GM10847 (cell line): ENCODE results near the gene SAG.

ENCODE experiments used
- POLR2A ChIP-seq: IDR thresholded peaks from 2 replicates; pipeline ENCODE4 v1.6.1; 2011; ENCODE audit not compliant: insufficient read length; ENCODE audit errors: extremely low read depth

The SAG gene

GRCh38 chr2:233312874-233313273 lies 5.3 kb downstream of the SAG start:
- TF ChIP-seq POLR2A, result no peak

DNA sequence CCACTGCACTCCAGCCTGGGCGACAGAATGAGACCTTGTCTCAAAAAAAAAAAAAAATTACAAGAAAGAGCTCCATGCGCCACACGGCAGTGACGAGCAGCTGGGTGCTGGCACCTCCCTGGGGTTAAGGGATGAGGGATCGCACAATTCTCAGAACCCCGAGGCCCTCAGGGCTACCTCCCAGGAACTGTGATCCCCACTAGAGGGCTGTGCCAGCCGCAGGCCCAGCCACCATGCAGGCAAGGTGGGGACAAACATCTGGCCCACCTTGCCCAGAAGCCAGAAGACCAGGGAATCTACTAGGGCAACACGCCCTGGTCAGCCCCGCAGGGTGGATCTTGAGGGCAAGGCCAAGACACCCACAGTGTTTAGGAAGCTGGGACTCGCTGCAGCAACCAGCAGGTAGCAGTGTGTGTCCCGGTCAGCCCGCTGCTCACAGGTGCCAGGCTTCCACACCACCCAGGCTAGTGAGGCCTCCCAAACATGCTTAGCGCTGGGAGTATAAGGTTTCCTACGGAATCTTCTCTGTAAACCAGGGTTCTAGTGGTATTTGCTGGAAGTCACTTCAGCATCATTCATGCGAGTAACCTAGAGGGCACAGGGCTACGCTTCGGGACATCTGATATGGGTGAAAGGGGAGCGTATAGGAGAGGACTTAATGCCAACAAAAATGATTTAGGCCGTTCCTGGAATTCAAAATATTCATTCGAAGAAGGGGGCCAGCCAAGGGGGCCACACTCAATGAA lies 6.7 kb downstream of the SAG start:
- TF ChIP-seq POLR2A, result no peak

DNA sequence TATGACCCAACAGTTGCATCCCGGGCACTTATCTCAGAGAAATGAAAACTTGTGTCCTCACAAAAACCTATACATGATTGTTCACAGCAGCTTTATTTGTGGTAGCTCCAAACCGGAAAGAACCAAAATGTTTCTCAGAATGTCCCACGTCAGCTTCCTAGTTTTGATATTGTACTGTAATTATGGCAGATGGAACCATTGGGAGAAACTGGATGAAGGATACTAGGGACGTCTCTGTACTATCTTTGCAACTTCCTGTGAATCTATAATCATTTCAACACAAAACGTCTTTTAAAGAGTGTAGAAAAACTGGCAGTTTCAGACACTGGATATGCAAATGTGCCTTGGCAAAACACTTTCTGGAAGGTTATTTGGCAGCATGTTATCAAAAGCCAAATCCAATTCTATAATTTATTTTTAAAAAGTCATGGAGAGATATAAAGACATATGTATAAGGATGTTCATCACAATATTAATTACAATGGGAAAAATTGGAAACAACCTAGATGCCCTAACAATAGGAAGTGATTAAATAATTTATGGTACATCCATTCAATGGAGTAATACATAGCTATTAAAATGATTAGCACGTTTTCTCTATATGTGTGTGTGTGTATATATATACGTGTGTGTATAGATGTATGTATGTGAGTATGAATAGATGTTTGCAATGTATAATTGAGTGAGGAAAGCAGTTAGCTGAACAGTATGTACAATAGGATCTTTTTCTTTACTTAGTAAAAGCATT lies 9.8 kb downstream of the SAG start:
- TF ChIP-seq POLR2A, result no peak

- TF ChIP-seq POLR2A, result no peak
Measured at GRCh38 chr2:233319256-233319655, 11.6 kb downstream of the SAG start.

DNA sequence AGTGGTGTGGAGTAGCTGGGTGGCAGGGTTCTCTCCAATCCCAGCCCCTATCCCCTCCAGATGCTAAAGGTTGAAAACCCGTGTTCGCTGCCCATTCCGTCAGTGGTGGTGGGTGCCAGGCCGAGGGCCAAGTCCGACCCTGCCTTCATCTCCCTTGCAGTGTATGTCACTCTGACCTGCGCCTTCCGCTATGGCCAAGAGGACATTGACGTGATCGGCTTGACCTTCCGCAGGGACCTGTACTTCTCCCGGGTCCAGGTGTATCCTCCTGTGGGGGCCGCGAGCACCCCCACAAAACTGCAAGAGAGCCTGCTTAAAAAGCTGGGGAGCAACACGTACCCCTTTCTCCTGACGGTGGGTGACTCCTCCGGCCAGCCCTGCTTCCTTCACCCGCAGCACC lies 12.9 kb downstream of the SAG start:
- no peak for TF ChIP-seq POLR2A

DNA sequence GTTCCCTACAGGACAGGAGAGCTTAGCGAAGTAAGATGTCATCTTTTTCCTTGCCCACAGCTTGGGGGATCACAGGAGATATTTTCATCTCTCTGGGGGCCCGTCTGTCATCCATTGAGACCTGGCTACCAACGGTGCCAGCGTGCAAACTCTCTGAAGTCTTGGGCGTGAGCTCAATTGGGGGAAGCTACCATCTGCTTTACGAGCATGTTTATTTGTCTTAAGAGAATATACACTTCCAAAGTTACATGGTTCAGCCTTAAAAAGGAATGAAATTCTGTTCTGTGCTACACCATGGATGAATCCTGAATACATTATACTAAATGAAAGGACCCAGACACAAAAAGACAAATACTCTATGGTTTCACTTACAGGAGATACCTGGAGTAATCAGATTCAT lies 13.6 kb downstream of the SAG start:
- no peak for TF ChIP-seq POLR2A

DNA sequence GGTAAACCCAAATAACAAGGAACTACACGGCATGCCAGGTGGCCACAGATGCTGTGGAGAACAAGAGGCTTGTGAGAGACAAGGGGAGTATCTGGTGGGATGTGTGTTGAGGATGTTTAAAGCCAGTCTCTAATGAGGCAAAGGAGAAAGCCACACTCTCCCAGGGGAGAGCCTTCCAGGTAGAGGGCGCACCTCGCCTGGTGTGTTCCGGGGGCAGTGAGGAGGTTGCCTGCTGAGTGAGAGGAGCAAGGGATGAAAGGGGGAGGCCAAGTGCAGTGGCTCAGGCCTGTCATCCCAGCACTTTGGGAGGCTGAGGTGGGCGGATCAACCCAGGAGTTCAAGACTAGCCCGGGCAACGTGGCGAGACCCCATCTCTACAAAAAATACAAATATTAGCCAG lies 16.2 kb downstream of the SAG start:
- no peak for TF ChIP-seq POLR2A

DNA sequence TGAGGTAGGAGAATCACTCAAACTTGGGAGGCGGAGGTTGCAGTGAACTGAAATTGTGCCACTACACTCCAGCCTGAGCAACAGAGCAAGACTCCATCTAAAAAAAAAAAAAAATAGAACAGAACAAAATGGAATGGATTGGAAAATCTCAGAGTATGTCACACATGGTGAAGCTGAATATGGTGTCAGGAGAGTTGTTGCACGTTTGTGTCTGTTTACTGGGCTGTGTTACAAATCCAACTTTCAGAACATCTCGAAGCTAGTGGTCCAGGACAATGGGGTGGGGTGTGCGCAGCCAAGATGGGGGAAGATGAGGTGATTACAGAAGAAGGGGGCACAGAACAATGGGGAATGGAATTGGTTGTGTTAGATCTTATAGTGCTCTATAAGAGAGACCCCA lies 17.6 kb downstream of the SAG start:
- no peak for TF ChIP-seq POLR2A

- no peak for TF ChIP-seq POLR2A
Measured at GRCh38 chr2:233325814-233326213, 18.2 kb downstream of the SAG start.

DNA sequence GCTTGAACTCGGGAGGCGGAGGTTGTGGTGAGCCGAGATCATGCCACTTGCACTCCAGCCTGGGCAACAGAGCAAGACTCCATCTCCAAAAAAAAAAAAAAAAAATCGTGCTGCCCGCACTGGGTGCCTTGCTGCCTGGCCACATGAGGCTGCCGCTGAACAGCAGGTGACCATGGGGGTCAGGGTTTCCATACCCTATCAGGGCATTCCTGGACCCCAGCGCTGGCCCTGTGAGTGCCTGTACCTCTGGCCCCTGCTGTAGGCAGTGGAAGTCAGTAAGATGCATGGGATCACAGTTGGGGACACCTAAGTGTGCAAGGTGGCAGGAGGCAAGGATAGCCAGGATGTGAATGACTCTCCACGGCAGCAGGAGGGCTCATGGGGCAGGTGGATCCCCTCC lies 18.9 kb downstream of the SAG start:
- TF ChIP-seq POLR2A, result no peak

GRCh38 chr2:233328922-233329321 lies 21.3 kb downstream of the SAG start:
- no peak for TF ChIP-seq POLR2A

GRCh38 chr2:233329489-233330135 lies 22.0 kb downstream of the SAG start:
- TF ChIP-seq POLR2A, result no peak

GRCh38 chr2:233331536-233331935 lies 23.9 kb downstream of the SAG start:
- peak; percentile 29 for TF ChIP-seq POLR2A

- TF ChIP-seq POLR2A, result no peak
Measured at GRCh38 chr2:233332125-233332524, 24.5 kb downstream of the SAG start.

GRCh38 chr2:233334915-233335314 lies 27.3 kb downstream of the SAG start:
- TF ChIP-seq POLR2A, result no peak

- TF ChIP-seq POLR2A, result no peak
Measured at GRCh38 chr2:233336541-233336940, 28.9 kb downstream of the SAG start.
